ENCODE measurements around the gene ZNF182.
"Not testable (repeated sequence)": the region's sequence is repeated elsewhere in the genome, so short reads cannot be mapped to it uniquely, and the experiment has no call there.

- TF ChIP-seq POLR2A, CTCF (IDR thresholded peaks at IDR 0.05): not testable (repeated sequence)
Measured at GRCh38 chrX:48030641-48031173, 26.9 kb upstream of the ZNF182 start.
